Skeletal muscle satellite cell (primary cell): ENCODE data around the gene IYD. TPM values are rescaled to one million over a fixed set of nuclear protein-coding genes. Genes with fewer than 3 reads are reported as not detected.

Source experiments
- H3K27me3 ChIP-seq: 2 replicates; pipeline ENCODE4 v1.7.0; 2013; ENCODE audit warnings: low read length; ENCODE audit not compliant: control insufficient read depth, insufficient read depth
- H3K36me3 ChIP-seq: 2 replicates; pipeline ENCODE4 v1.7.0; 2013; ENCODE audit warnings: mild to moderate bottlenecking, control low read depth, low read length; ENCODE audit not compliant: insufficient read depth
- H3K4me1 ChIP-seq: 2 replicates; pipeline ENCODE4 v1.7.0; 2013; ENCODE audit warnings: low read length; ENCODE audit not compliant: control insufficient read depth, insufficient read depth
- H3K4me2 ChIP-seq: 2 replicates; pipeline ENCODE4 v1.7.0; 2013; ENCODE audit warnings: mild to moderate bottlenecking, low read length
- H3K4me3 ChIP-seq: 2 replicates; pipeline ENCODE4 v1.7.0; 2013; ENCODE audit warnings: low read length
- H3K9ac ChIP-seq: 2 replicates; pipeline ENCODE4 v1.7.0; 2013; ENCODE audit warnings: mild to moderate bottlenecking, low read depth, low read length, moderate library complexity
- H3K9me3 ChIP-seq: replicated peaks from 2 replicates; pipeline ENCODE4 v1.7.0; 2013; ENCODE audit warnings: mild to moderate bottlenecking, control low read depth, low read length
- total RNA-seq: library from RNA; depleted of rRNA; stranded (reverse); fragments of >200 nt; gene quantifications from 2 replicates; pipeline ENCODE4 v1.2.3, GENCODE V29; 2012; rRNA removed

IYD gene
- total RNA-seq, result under 0.01 TPM in 1 of 2 replicates, not detected in the other

GRCh38 chr6:150368762-150369161 lies at the start of gene IYD:
Gene IYD (plus strand): TSS chr6:150369012. CDS start chr6:150369032, 20 bp downstream.
- Histone ChIP-seq H3K9me3 (no peaks in the 10 kb centered on the region), H3K4me2 (no peak within 1 kb of the TSS), H3K27me3 (peaks cover 7% of the 10 kb centered on the region), H3K36me3 (no peaks in the 10 kb centered on the region), H3K4me1 (peaks cover 23% of the 10 kb centered on the region), H3K9ac (no peak within 1 kb of the TSS), H3K4me3 (no peak within 1 kb of the TSS)

GRCh38 chr6:150319924-150320323 lies 48.9 kb upstream of the IYD start:
- Histone ChIP-seq H3K4me1 (peaks cover 6% of the 10 kb centered on the region), H3K9ac (no peak overlapping the region), H3K4me3 (no peak overlapping the region), H3K36me3 (no peaks in the 10 kb centered on the region), H3K4me2 (no peak overlapping the region), H3K9me3 (no peaks in the 10 kb centered on the region), H3K27me3 (peaks cover 41% of the 10 kb centered on the region)

- Histone ChIP-seq H3K36me3 (no peaks in the 10 kb centered on the region), H3K27me3 (peaks cover 36% of the 10 kb centered on the region), H3K9ac (no peak overlapping the region), H3K4me2 (no peak overlapping the region), H3K4me1 (peaks cover 6% of the 10 kb centered on the region), H3K4me3 (no peak overlapping the region), H3K9me3 (no peaks in the 10 kb centered on the region)
These were observed 48.4 kb upstream of the IYD start for GRCh38 chr6:150320442-150320841.

- H3K9me3 ChIP-seq, result no peaks in the 10 kb centered on the region
- H3K27me3 ChIP-seq, result peaks cover 36% of the 10 kb centered on the region
- no peak overlapping the region for H3K4me2 ChIP-seq
- no peak overlapping the region for H3K4me3 ChIP-seq
- peaks cover 11% of the 10 kb centered on the region for H3K4me1 ChIP-seq
- H3K9ac ChIP-seq, result no peak overlapping the region
- no peaks in the 10 kb centered on the region for H3K36me3 ChIP-seq
These were observed 46.3 kb upstream of the IYD start for GRCh38 chr6:150322466-150322871.

GRCh38 chr6:150323205-150323604 lies 45.6 kb upstream of the IYD start:
- H3K9ac ChIP-seq, result no peak overlapping the region
- H3K4me1 ChIP-seq, result peaks cover 14% of the 10 kb centered on the region
- H3K4me2 ChIP-seq, result no peak overlapping the region
- no peaks in the 10 kb centered on the region for H3K36me3 ChIP-seq
- H3K9me3 ChIP-seq, result no peaks in the 10 kb centered on the region
- H3K4me3 ChIP-seq, result no peak overlapping the region
- H3K27me3 ChIP-seq, result peaks cover 36% of the 10 kb centered on the region

- Histone ChIP-seq H3K4me3 (no peak overlapping the region), H3K4me1 (peaks cover 14% of the 10 kb centered on the region), H3K9me3 (no peaks in the 10 kb centered on the region), H3K9ac (no peak overlapping the region), H3K36me3 (no peaks in the 10 kb centered on the region), H3K4me2 (no peak overlapping the region), H3K27me3 (peaks cover 35% of the 10 kb centered on the region)
These were observed 44.8 kb upstream of the IYD start for GRCh38 chr6:150324044-150324443.

GRCh38 chr6:150325066-150325772 lies 43.6 kb upstream of the IYD start:
- H3K9me3 ChIP-seq, result no peaks in the 10 kb centered on the region
- H3K27me3 ChIP-seq, result peaks cover 35% of the 10 kb centered on the region
- no peak overlapping the region for H3K4me3 ChIP-seq
- H3K4me2 ChIP-seq, result no peak overlapping the region
- H3K36me3 ChIP-seq, result no peaks in the 10 kb centered on the region
- H3K9ac ChIP-seq, result no peak overlapping the region
- H3K4me1 ChIP-seq, result peaks cover 14% of the 10 kb centered on the region

GRCh38 chr6:150327117-150327774 lies 41.6 kb upstream of the IYD start:
- Histone ChIP-seq H3K4me3 (no peak overlapping the region), H3K9ac (no peak overlapping the region), H3K36me3 (no peaks in the 10 kb centered on the region), H3K4me1 (peaks cover 7% of the 10 kb centered on the region), H3K27me3 (peaks cover 23% of the 10 kb centered on the region), H3K9me3 (no peaks in the 10 kb centered on the region), H3K4me2 (no peak overlapping the region)

- Histone ChIP-seq H3K27me3 (peaks cover 10% of the 10 kb centered on the region), H3K9ac (no peak overlapping the region), H3K4me1 (peaks cover 7% of the 10 kb centered on the region), H3K4me2 (no peak overlapping the region), H3K4me3 (no peak overlapping the region), H3K36me3 (no peaks in the 10 kb centered on the region), H3K9me3 (no peaks in the 10 kb centered on the region)
These were observed 39.9 kb upstream of the IYD start for GRCh38 chr6:150328744-150329405.

GRCh38 chr6:150331344-150331743 lies 37.5 kb upstream of the IYD start:
- H3K27me3 ChIP-seq, result peaks cover 7% of the 10 kb centered on the region
- H3K9ac ChIP-seq, result no peak overlapping the region
- H3K4me2 ChIP-seq, result no peak overlapping the region
- peaks cover 7% of the 10 kb centered on the region for H3K4me1 ChIP-seq
- no peak overlapping the region for H3K4me3 ChIP-seq
- no peaks in the 10 kb centered on the region for H3K9me3 ChIP-seq
- no peaks in the 10 kb centered on the region for H3K36me3 ChIP-seq

- H3K27me3 ChIP-seq, result peaks cover 9% of the 10 kb centered on the region
- H3K4me2 ChIP-seq, result no peak overlapping the region
- H3K9ac ChIP-seq, result no peak overlapping the region
- H3K36me3 ChIP-seq, result no peaks in the 10 kb centered on the region
- H3K4me1 ChIP-seq, result no peaks in the 10 kb centered on the region
- H3K4me3 ChIP-seq, result no peak overlapping the region
- H3K9me3 ChIP-seq, result no peaks in the 10 kb centered on the region
These were observed 35.8 kb upstream of the IYD start for GRCh38 chr6:150332939-150333584.
